ENCODE measurements around the gene MX2. TPM values are rescaled to one million over a fixed set of nuclear protein-coding genes. Genes with fewer than 3 reads are reported as not detected.

Gene MX2
- total and polyA plus RNA-seq, 3 donors from 2014 or later, result 8.4 to 12.8 (median 10.1) TPM

DNA sequence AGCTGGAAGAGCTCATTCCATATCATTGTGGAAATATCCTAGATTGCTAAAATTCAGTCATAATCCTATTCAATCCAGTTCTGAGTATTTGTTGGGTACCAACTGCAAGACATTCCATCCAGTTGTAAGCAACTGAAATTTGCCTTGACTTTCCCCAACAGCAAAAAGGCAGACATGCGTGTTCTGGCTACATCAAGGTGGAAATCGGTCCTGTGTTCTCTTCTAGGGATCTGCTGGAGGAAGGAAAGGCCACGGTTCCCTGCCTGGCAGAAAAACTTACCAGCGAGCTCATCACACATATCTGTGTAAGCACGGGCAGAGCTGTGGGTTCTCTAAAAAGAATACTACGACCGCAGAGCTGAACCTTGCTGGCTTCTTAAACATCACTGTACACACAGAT is 81.7 kb downstream of the MX2 start:
- H3K4me3 ChIP-seq, result no peak overlapping the region
- 92 to 93% methylated on average over 7 of the region's 7 CpGs for WGBS, 2 donors
- no peaks in the 10 kb centered on the region for H3K36me3 ChIP-seq (ENCODE audit: low read depth, missing control alignments)
- no peaks in the 10 kb centered on the region for H3K4me1 ChIP-seq
- H3K27me3 ChIP-seq, result no peaks in the 10 kb centered on the region
- intact Hi-C loops (cut with DNase I; ENCODE audit: low total_unique reads), result no loop called here
- TF ChIP-seq POLR2A (IDR thresholded peaks at IDR 0.05), result no peak
- no peak overlapping the region for H3K27ac ChIP-seq
- no peaks in the 10 kb centered on the region for H3K9me3 ChIP-seq
- no peak for DNase-seq

GRCh38 chr21:41444703-41445464 is 83.1 kb downstream of the MX2 start:
- H3K27me3 ChIP-seq, result no peaks in the 10 kb centered on the region
- 90 to 91% methylated on average over 13 of the region's 13 CpGs for WGBS, 2 donors
- intact Hi-C loops (cut with DNase I; ENCODE audit: low total_unique reads), result no loop called here
- H3K27ac ChIP-seq, result no peak overlapping the region
- DNase-seq, result no peak
- H3K4me3 ChIP-seq, result no peak overlapping the region
- no peaks in the 10 kb centered on the region for H3K4me1 ChIP-seq
- H3K9me3 ChIP-seq, result no peaks in the 10 kb centered on the region
- TF ChIP-seq POLR2A (IDR thresholded peaks at IDR 0.05), result no peak
- H3K36me3 ChIP-seq (ENCODE audit: low read depth, missing control alignments), result no peaks in the 10 kb centered on the region

DNA sequence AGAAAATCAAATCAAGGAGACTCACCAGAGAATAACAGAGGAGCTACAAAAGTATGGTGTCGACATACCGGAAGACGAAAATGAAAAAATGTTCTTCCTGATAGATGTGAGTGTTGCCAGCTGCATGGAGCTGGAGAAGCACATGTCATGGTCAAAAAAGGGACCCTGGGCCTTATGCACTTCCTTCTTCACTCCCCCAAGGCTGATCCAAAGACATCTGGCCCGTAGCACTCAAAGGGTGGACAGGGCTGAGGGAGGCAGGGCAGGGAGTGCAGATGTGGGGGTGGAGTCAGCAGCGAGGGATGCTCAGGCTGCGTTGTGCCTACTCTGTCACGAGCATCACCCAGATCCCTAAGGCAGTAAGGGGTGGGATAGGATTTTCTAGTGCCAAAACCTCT is 83.6 kb downstream of the MX2 start:
- H3K27ac ChIP-seq, result no peak overlapping the region
- no peak for DNase-seq
- no peaks in the 10 kb centered on the region for H3K4me1 ChIP-seq
- H3K27me3 ChIP-seq, result no peaks in the 10 kb centered on the region
- TF ChIP-seq, protein P1, sequence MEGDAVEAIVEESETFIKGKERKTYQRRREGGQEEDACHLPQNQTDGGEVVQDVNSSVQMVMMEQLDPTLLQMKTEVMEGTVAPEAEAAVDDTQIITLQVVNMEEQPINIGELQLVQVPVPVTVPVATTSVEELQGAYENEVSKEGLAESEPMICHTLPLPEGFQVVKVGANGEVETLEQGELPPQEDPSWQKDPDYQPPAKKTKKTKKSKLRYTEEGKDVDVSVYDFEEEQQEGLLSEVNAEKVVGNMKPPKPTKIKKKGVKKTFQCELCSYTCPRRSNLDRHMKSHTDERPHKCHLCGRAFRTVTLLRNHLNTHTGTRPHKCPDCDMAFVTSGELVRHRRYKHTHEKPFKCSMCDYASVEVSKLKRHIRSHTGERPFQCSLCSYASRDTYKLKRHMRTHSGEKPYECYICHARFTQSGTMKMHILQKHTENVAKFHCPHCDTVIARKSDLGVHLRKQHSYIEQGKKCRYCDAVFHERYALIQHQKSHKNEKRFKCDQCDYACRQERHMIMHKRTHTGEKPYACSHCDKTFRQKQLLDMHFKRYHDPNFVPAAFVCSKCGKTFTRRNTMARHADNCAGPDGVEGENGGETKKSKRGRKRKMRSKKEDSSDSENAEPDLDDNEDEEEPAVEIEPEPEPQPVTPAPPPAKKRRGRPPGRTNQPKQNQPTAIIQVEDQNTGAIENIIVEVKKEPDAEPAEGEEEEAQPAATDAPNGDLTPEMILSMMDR (IDR thresholded peaks at IDR 0.05), result no peak
- TF ChIP-seq POLR2A (IDR thresholded peaks at IDR 0.05), result no peak
- no peak overlapping the region for H3K4me3 ChIP-seq
- H3K36me3 ChIP-seq (ENCODE audit: low read depth, missing control alignments), result no peaks in the 10 kb centered on the region
- H3K9me3 ChIP-seq, result no peaks in the 10 kb centered on the region
- intact Hi-C loops (cut with DNase I; ENCODE audit: low total_unique reads), result no loop called here
- WGBS, 2 donors, result 80% methylated on average over 7 of the region's 7 CpGs

DNA sequence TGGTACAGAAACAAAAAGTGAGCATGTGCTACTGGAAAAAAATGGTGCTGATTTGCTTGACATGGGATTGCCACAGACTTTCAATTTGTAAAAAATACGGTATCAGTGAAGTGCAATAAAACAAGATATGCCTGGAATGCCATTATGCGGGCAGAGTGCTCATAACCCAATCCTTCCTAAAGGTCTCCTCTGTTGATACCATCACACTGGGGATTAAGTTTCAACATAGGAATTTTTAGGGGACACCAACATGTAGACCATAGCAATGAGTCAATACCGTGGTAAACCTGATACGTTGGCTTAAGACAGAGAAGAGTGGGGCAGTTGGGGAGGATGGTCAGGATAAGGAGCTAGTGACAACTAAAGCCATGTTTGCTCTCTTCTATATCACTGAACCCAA is 84.8 kb downstream of the MX2 start:
- 89 to 96% methylated on average over 4 of the region's 4 CpGs for whole genome bisulfite sequencing, 2 donors
- intact Hi-C loops (cut with DNase I; ENCODE audit: low total_unique reads), result no loop called here
- Histone ChIP-seq H3K27me3 (no peaks in the 10 kb centered on the region), H3K36me3 (ENCODE audit: low read depth, missing control alignments) (no peaks in the 10 kb centered on the region), H3K4me1 (no peaks in the 10 kb centered on the region), H3K27ac (no peak overlapping the region), H3K9me3 (no peaks in the 10 kb centered on the region), H3K4me3 (no peak overlapping the region)
- no peak for TF ChIP-seq POLR2A (IDR thresholded peaks at IDR 0.05)
- TF ChIP-seq, protein P1 (IDR thresholded peaks at IDR 0.05), result no peak
- no peak for DNase-seq

GRCh38 chr21:41447356-41447755 is 85.5 kb downstream of the MX2 start:
- intact Hi-C loops (cut with DNase I; ENCODE audit: low total_unique reads), result no loop called here
- 94 to 95% methylated on average over 3 of the region's 3 CpGs for WGBS, 2 donors
- no peaks in the 10 kb centered on the region for H3K9me3 ChIP-seq
- H3K27me3 ChIP-seq, result no peaks in the 10 kb centered on the region
- H3K36me3 ChIP-seq (ENCODE audit: low read depth, missing control alignments), result no peaks in the 10 kb centered on the region
- no peak for DNase-seq
- no peak overlapping the region for H3K4me3 ChIP-seq
- H3K4me1 ChIP-seq, result no peaks in the 10 kb centered on the region
- no peak overlapping the region for H3K27ac ChIP-seq
- TF ChIP-seq POLR2A (IDR thresholded peaks at IDR 0.05), result no peak
- TF ChIP-seq, protein P1 (IDR thresholded peaks at IDR 0.05), result no peak

DNA sequence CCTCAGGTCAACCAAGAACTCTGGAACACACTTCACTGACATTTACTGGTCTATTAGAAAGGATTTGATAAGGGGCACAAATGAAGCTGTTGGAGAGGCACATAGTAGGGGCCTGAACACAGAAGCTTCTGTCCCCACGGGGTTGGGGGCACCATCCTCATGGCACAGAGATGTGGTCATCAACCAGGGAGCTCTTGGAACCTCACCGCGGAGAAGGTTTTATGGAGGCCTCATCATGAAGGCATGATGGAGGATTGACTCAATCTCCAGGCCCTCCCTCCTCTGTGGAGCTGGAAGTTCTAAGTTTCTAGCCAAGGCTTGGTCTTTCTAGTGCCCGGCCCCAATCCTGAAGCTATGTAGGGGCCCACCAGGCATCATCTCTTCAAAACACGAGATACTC is 87.8 kb downstream of the MX2 start:
- no peaks in the 10 kb centered on the region for H3K9me3 ChIP-seq
- intact Hi-C loops (cut with DNase I; ENCODE audit: low total_unique reads), result no loop called here
- H3K27ac ChIP-seq, result no peak overlapping the region
- TF ChIP-seq, protein P1 (IDR thresholded peaks at IDR 0.05), result no peak
- WGBS, 2 donors, result 70 to 95% methylated on average over 5 of the region's 5 CpGs
- H3K4me1 ChIP-seq, result no peaks in the 10 kb centered on the region
- no peaks in the 10 kb centered on the region for H3K27me3 ChIP-seq
- no peak for DNase-seq
- H3K36me3 ChIP-seq (ENCODE audit: low read depth, missing control alignments), result no peaks in the 10 kb centered on the region
- no peak overlapping the region for H3K4me3 ChIP-seq
